Neural progenitor cell (in vitro differentiated cells): ENCODE results near the gene LRRC27. TPM values are rescaled to one million over a fixed set of nuclear protein-coding genes. Genes with fewer than 3 reads are reported as not detected.

Experiments used
- DNase-seq: peaks from one replicate; pipeline ENCODE4 v3.0.0-alpha.2; 2016; ENCODE audit warnings: low spot score
- H2AFZ ChIP-seq: fragments of 200-600 bp; sonication (generic); replicated peaks from 2 replicates; pipeline ENCODE4 v1.6.1; 2016; ENCODE audit warnings: antibody characterized with exemption
- H3F3A ChIP-seq: fragments of 200-600 bp; sonication (generic); 2 replicates; pipeline ENCODE4 v1.6.1; 2016; ENCODE audit warnings: antibody characterized with exemption, low read depth
- H3K27ac ChIP-seq: fragments of 200-600 bp; sonication (generic); 2 replicates; pipeline ENCODE4 v1.5.1; 2016; ENCODE audit warnings: mild to moderate bottlenecking
- H3K27me3 ChIP-seq: fragments of 200-600 bp; sonication (generic); 2 replicates; pipeline ENCODE4 v1.6.1; 2016; ENCODE audit warnings: mild to moderate bottlenecking, moderate library complexity
- H3K36me3 ChIP-seq: fragments of 200-600 bp; sonication (generic); 2 replicates; pipeline ENCODE4 v1.5.1; 2016
- H3K4me1 ChIP-seq: fragments of 200-600 bp; sonication (generic); 2 replicates; pipeline ENCODE4 v1.6.1; 2016; ENCODE audit warnings: mixed run types
- H3K4me2 ChIP-seq: fragments of 200-600 bp; sonication (generic); 2 replicates; pipeline ENCODE4 v1.6.1; 2016
- H3K4me3 ChIP-seq: fragments of 200-600 bp; sonication (generic); 2 replicates; pipeline ENCODE4 v1.5.1; 2016
- H3K79me2 ChIP-seq: fragments of 200-600 bp; sonication (generic); 2 replicates; pipeline ENCODE4 v1.6.1; 2016; ENCODE audit warnings: low read depth
- H3K9ac ChIP-seq: fragments of 200-600 bp; sonication (generic); 2 replicates; pipeline ENCODE4 v1.6.1; 2016
- H3K9me3 ChIP-seq: fragments of 200-600 bp; sonication (generic); 2 replicates; pipeline ENCODE4 v1.5.1; 2016; ENCODE audit warnings: low read depth
- H4K20me1 ChIP-seq: fragments of 200-600 bp; sonication (generic); 2 replicates; pipeline ENCODE4 v1.6.1; 2016; ENCODE audit warnings: low read depth
- H3K27ac Mint-ChIP-seq: 3 replicates; pipeline ENCODE4 v1.8.0; 2021; ENCODE audit warnings: mixed read lengths
- H3K27me3 Mint-ChIP-seq: 2 replicates; pipeline ENCODE4 v1.8.0; 2022; ENCODE audit warnings: low read depth, mild to moderate bottlenecking, inconsistent platforms, moderate library complexity, mixed read lengths; ENCODE audit not compliant: insufficient read depth
- H3K36me3 Mint-ChIP-seq: 3 replicates; pipeline ENCODE4 v1.8.0; 2021; ENCODE audit warnings: mixed read lengths
- H3K4me1 Mint-ChIP-seq: 3 replicates; pipeline ENCODE4 v1.8.0; 2021; ENCODE audit warnings: mixed read lengths
- H3K4me3 Mint-ChIP-seq: 3 replicates; pipeline ENCODE4 v1.8.0; 2021; ENCODE audit warnings: mild to moderate bottlenecking, moderate library complexity, mixed read lengths
- H3K9me3 Mint-ChIP-seq: 3 replicates; pipeline ENCODE4 v1.8.0; 2020; ENCODE audit warnings: mixed read lengths
- CTCF ChIP-seq: fragments of 200-600 bp; sonication (generic); IDR thresholded peaks from 2 replicates; pipeline ENCODE4 v1.5.1; 2017; ENCODE audit warnings: antibody characterized with exemption, mild to moderate bottlenecking
- EZH2 ChIP-seq: fragments of 200-600 bp; sonication (generic); IDR thresholded peaks from 2 replicates; pipeline ENCODE4 v1.6.1; 2017; ENCODE audit warnings: antibody characterized with exemption, mild to moderate bottlenecking, moderate library complexity
- EZH2phosphoT487 ChIP-seq: fragments of 200-600 bp; sonication (generic); IDR thresholded peaks from 2 replicates; pipeline ENCODE4 v1.6.1; 2017; ENCODE audit warnings: antibody characterized with exemption
- total RNA-seq: library from RNA; depleted of rRNA; stranded (reverse); fragments of >200 nt; gene quantifications from 2 replicates; pipeline ENCODE4 v1.2.3, GENCODE V29; 2015; ENCODE audit warnings: low replicate concordance

The LRRC27 gene
- total RNA-seq, 1 donor from 2014 or later: 16.9 TPM

GRCh38 chr10:132355297-132355696, 23.3 kb downstream of the LRRC27 start:
- Histone ChIP-seq H3K9ac (no peak overlapping the region), H2AFZ (no peak overlapping the region), H3F3A (no peaks in the 10 kb centered on the region), H3K79me2 (no peaks in the 10 kb centered on the region), H3K4me2 (no peak overlapping the region), H3K36me3 (no peaks in the 10 kb centered on the region), H4K20me1 (no peaks in the 10 kb centered on the region), H3K4me1 (no peaks in the 10 kb centered on the region), H3K9me3 (no peaks in the 10 kb centered on the region), H3K4me3 (no peak overlapping the region), H3K27ac (no peak overlapping the region), H3K27me3 (no peaks in the 10 kb centered on the region)
- Mint-ChIP-seq H3K4me1 (peaks cover 7% of the 10 kb centered on the region), H3K4me3 (no peak overlapping the region), H3K27ac (peak overlapping the region; percentile 53), H3K36me3 (peaks cover 3% of the 10 kb centered on the region), H3K9me3 (peaks cover 3% of the 10 kb centered on the region), H3K27me3 (no peaks in the 10 kb centered on the region)
- DNase-seq: no peak
- no peak for TF ChIP-seq EZH2
- no peak for TF ChIP-seq EZH2phosphoT487
- no peak for TF ChIP-seq CTCF

- no peaks in the 10 kb centered on the region for H3K4me1 ChIP-seq
- Mint-ChIP-seq H3K4me3 (no peak overlapping the region), H3K27me3 (no peaks in the 10 kb centered on the region), H3K27ac (peak overlapping the region; percentile 53), H3K9me3 (peaks cover 3% of the 10 kb centered on the region), H3K36me3 (peaks cover 3% of the 10 kb centered on the region), H3K4me1 (peaks cover 7% of the 10 kb centered on the region)
- no peaks in the 10 kb centered on the region for H3K36me3 ChIP-seq
- H3K4me2 ChIP-seq: no peak overlapping the region
- H3K79me2 ChIP-seq: no peaks in the 10 kb centered on the region
- H3F3A ChIP-seq: no peaks in the 10 kb centered on the region
- no peak overlapping the region for H3K4me3 ChIP-seq
- no peak for DNase-seq
- H3K27ac ChIP-seq: no peak overlapping the region
- no peak overlapping the region for H3K9ac ChIP-seq
- no peak for TF ChIP-seq EZH2phosphoT487
- no peak for TF ChIP-seq EZH2
- TF ChIP-seq CTCF: no peak
- H3K27me3 ChIP-seq: no peaks in the 10 kb centered on the region
- H3K9me3 ChIP-seq: no peaks in the 10 kb centered on the region
- H4K20me1 ChIP-seq: no peaks in the 10 kb centered on the region
- no peak overlapping the region for H2AFZ ChIP-seq
Measured at GRCh38 chr10:132355754-132356153, 23.8 kb downstream of the LRRC27 start.

GRCh38 chr10:132356621-132357195, 24.7 kb downstream of the LRRC27 start:
- Mint-ChIP-seq H3K4me3 (no peak overlapping the region), H3K9me3 (peaks cover 3% of the 10 kb centered on the region), H3K36me3 (peaks cover 3% of the 10 kb centered on the region), H3K27me3 (no peaks in the 10 kb centered on the region), H3K4me1 (peaks cover 5% of the 10 kb centered on the region), H3K27ac (no peak overlapping the region)
- Histone ChIP-seq H3K4me3 (no peak overlapping the region), H3K27ac (no peak overlapping the region), H3K27me3 (no peaks in the 10 kb centered on the region), H3K79me2 (no peaks in the 10 kb centered on the region), H3F3A (no peaks in the 10 kb centered on the region), H3K9me3 (no peaks in the 10 kb centered on the region), H3K36me3 (no peaks in the 10 kb centered on the region), H4K20me1 (no peaks in the 10 kb centered on the region), H2AFZ (no peak overlapping the region), H3K4me2 (no peak overlapping the region), H3K9ac (no peak overlapping the region), H3K4me1 (no peaks in the 10 kb centered on the region)
- DNase-seq: no peak
- TF ChIP-seq EZH2: no peak
- no peak for TF ChIP-seq CTCF
- no peak for TF ChIP-seq EZH2phosphoT487
